CD4-positive, alpha-beta T cell treated with Interleukin-21 for 1 hour (primary cell): Measurements from ENCODE around the gene ASB10.

ENCODE experiments used
- DNase-seq: peaks from one replicate; pipeline ENCODE4 v3.0.0-alpha.2; 2020

Gene ASB10

GRCh38 chr7:151210087-151210854 lies 23.2 kb upstream of the ASB10 start, which contains the start of gene H2BK1:
Gene H2BK1 (minus strand): TSS chr7:151210488. CDS start chr7:151210318, 170 bp downstream.
- DNase-seq: no peak

- DNase-seq: no peak
Observed at GRCh38 chr7:151209588-151209987, 22.5 kb upstream of the ASB10 start.

DNA sequence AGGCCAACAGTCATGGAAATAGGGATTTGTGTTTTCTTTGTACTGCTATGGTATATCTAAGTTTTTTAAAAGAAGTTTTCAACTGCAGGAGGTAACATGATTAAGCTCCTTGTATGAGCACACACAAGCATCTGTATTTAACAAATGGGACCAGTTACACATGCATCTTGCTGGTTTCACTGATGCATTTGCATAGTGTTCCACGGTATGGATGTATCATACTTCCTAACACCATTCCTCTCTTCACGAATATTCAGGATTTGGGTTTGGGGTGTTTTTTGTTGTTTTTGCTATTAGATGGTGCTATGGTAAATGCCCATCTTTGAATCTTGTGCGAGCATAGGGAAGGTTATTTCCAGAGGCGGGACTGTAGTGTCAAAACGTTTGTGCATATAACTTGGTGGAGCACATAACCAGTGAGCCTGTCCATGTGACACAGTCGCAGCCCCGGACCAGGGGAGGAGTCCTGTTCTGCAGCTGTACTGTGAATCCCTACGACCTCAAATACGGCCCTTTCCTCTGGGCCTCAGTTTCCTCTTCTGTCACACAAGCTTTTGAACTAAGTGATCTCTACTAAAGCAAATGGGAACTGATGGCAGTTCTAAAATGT lies 21.3 kb upstream of the ASB10 start:
- no peak for DNase-seq

GRCh38 chr7:151207804-151208203 lies 20.8 kb upstream of the ASB10 start:
- DNase-seq: no peak

DNA sequence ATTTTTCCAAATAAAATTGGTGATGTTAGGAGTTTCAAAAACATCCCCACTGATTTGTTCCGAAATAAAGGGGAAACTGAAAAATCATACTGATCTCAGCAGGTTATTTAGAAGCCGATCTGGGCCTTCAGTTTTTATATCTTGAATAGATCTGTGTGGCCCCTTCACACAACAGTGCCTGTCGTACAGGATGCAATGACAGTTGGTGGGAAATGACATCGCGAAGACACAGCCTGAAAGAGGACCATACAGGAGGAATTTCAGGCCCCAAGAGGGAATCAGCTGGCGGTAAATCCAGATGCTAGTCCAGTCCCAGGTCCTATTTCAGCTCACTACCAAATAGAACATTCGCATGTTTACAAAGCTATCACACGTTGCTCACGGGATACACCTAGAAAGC lies 20.3 kb upstream of the ASB10 start:
- DNase-seq: no peak

- peak; percentile 71 for DNase-seq
Observed at GRCh38 chr7:151206914-151207313, 19.9 kb upstream of the ASB10 start.

GRCh38 chr7:151205730-151206129 lies 18.7 kb upstream of the ASB10 start:
- no peak for DNase-seq

DNA sequence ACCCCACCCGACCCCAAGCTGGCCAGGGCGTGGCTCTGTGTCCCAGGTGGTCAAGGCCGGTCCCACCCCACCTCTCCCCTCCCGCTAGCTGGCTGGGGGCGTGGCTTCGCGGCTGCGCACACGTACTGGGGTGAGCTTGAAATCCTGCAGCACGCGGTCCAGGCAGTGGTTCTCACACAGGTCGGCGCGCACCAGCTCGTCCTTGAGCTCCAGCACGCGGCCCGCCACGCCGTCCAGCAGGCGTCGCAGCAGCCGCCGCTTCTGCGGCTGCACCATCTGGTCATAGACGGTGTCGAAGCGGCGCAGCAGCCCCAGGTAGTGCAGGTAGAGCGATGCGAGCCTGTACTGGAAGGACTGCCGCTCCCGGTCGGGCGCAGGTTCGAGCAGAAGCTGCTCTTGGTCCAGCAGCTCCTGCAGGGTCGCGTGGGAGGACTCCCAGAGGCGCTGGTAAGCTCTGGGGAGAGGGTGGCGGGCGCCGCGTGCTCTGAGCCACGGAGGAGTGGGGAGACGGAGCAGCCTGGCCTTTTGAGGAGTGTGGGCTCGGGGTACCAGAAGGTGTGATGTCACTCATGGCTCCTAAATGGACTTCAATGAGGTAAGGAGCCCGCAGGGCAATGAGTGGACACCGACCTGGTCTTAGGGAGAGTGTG lies 17.5 kb upstream of the ASB10 start:
- DNase-seq: peak; percentile 9

- no peak for DNase-seq
Observed at GRCh38 chr7:151202836-151203235, 15.8 kb upstream of the ASB10 start.

GRCh38 chr7:151201751-151202150 lies 14.7 kb upstream of the ASB10 start:
- DNase-seq: no peak

DNA sequence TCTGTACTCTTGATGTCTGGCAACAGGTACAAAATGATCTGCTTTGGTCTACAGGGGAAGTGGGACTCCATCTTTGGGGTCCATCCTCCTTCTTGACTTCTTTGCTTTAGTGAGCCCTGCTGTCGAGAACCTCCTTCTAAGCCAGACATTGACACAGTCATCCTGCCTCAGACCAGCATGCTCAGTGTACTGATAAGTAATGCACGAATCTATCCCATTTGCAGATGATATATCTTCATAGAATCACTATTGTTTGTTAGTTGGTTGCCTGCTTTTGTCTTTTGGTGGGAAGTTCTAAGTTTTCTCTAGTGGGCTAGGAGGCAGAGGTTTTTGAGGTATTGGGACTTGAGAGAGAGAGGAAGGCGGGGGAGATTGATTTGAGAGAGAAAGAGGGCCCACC lies 14.3 kb upstream of the ASB10 start:
- no peak for DNase-seq

DNA sequence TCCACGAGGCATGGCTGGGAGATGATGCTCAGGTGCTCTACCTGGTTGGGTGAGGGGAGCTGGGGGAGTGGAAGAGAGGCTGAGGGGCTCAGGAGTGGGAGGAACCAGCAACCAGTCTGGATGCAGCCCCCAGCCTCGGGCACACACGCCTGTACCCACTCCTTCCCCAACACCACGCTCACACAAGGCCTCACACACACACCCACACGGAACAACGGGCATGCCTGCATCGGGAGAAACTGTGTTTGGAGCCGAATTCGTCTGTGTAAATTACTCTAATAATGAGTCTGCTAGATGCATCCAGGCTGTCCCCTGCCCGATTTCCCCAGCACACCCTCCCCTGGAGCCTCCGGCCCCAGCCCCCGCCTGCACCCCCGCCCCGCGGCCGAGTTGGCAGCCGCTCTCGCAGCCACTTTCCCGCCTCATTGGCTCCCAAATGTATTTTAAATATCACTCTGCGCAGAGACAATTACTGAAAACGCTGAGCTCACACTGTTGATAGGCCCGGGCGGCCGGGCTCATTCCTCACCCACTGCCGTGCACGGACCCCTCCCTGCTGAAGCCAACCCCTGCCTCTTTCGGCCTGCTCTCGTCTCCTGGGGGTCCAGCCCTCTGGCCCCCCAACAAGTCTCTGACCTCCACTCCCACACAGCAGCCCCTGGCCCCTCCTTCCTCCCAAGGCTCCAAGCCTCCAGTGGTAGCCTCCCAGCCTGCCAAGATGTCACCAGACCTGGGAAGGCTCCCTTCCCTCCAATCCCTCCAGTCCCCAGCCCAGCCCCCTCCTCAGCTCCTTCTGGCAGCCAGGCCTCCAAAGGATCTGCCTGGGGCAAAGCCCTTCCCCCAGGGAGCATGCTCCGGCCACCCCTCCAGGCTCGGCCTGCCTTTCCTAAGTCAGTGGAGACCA lies 12.1 kb upstream of the ASB10 start:
- DNase-seq: no peak

- no peak for DNase-seq
Observed at GRCh38 chr7:151197932-151198331, 10.9 kb upstream of the ASB10 start.

- DNase-seq: no peak
Observed at GRCh38 chr7:151195616-151196450, 8.8 kb upstream of the ASB10 start.

DNA sequence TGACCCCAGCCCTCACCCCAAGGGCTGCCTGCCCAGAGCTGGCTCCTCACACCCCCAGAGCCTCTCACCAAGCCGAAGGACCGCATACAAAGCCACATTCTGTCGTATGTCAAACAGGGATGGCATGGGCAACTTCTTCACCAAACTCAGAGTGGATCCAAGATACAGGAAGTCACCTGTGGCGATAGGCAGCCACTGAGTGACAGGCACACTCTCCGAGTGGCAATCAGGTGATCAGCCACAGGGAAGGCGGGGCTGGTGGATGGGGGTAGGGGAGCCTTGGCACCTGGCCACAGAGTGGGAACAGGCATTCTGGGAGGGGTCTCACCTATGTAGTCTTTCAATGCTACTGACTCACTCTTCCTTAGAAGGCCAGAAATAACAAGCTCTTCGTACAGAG lies 7.1 kb upstream of the ASB10 start:
- no peak for DNase-seq

- DNase-seq: no peak
Observed at GRCh38 chr7:151193203-151193978, 6.3 kb upstream of the ASB10 start.

GRCh38 chr7:151192002-151192539 lies 5.0 kb upstream of the ASB10 start:
- DNase-seq: no peak

DNA sequence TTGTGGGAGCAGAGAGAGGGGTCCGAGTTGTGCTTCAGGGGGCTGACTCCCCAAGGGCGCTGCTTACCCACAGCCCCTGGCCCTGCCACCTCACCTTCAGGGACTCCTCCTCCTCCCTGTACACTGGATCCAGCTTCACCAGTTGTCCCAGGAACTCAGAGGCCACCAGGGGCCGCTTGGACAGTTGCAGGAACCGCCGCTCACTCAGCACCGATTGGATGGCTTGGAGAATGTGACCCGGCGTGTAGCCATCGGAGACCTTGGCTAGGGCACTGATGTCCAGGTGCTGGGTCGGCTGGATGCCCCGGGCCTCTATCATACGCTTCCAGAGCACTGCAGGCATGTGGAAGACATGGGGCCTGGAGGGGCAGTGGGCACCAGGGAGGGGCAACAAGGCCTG lies 4.5 kb upstream of the ASB10 start:
- DNase-seq: no peak

DNA sequence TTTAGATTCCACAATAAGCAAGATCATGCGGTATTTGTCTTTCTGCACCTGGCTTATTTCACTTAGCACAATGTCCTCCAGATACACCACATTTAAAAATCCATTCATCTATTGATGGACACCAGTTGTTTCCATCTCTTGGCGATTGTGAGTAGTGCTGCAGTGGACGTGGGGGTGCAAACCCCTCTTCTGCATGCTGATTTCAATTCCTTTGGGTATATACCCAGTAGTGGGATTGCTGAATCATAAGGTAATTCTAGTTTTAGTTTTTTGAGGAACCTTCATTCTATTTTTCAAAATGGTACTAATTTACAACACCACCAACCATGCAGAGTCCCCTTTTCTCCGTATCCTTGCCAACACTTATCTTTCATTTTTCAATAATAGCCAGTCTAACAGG lies 2.0 kb upstream of the ASB10 start:
- DNase-seq: no peak

DNA sequence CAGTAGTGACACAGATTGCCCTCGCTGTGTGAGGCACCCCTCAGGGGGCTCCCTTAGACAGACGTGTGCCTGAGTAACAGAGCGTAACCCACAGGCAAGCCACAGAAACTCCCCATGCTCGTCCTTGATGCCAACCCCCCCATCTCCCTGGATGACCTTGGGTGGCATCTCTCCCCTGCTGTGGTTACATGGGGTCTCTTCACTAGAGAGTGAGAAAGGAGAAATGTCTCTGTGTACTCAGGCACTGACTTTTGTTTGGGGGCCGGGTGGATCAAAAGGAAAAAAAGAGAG lies 1.1 kb upstream of the ASB10 start:
- no peak for DNase-seq
